NCI-H2171 (cell line): ENCODE data around the gene QRFP.

Experiments
- DNase-seq: peaks from one replicate; lab custom pipeline; 2025; lab: John Stamatoyannopoulos, UW

Gene QRFP

GRCh38 chr9:130933114-130934046, 36.8 kb upstream of the QRFP start:
- no peak for DNase-seq

GRCh38 chr9:130932255-130933079, 35.9 kb upstream of the QRFP start:
- DNase-seq: no peak

- DNase-seq: no peak
These were observed 35.1 kb upstream of the QRFP start for GRCh38 chr9:130931508-130932254.

- no peak for DNase-seq
These were observed 34.3 kb upstream of the QRFP start for GRCh38 chr9:130930804-130931349.

GRCh38 chr9:130930132-130930803, 33.7 kb upstream of the QRFP start:
- no peak for DNase-seq

GRCh38 chr9:130929571-130930038, 33.0 kb upstream of the QRFP start:
- DNase-seq: no peak

GRCh38 chr9:130927995-130928900, 31.6 kb upstream of the QRFP start:
- no peak for DNase-seq

GRCh38 chr9:130927338-130927737, 30.7 kb upstream of the QRFP start:
- no peak for DNase-seq

GRCh38 chr9:130925050-130925678, 28.6 kb upstream of the QRFP start:
- no peak for DNase-seq

- DNase-seq: no peak
These were observed 27.8 kb upstream of the QRFP start for GRCh38 chr9:130924448-130924788.

GRCh38 chr9:130923611-130924447, 27.2 kb upstream of the QRFP start:
- no peak for DNase-seq

GRCh38 chr9:130922893-130923610, 26.4 kb upstream of the QRFP start:
- no peak for DNase-seq

GRCh38 chr9:130921989-130922892, 25.6 kb upstream of the QRFP start:
- DNase-seq: no peak

GRCh38 chr9:130921300-130921988, 24.8 kb upstream of the QRFP start:
- no peak for DNase-seq

- DNase-seq: no peak
These were observed 24.2 kb upstream of the QRFP start for GRCh38 chr9:130920762-130921299.

GRCh38 chr9:130920233-130920632, 23.6 kb upstream of the QRFP start:
- DNase-seq: no peak
